VCaP (cell line): ENCODE data around the gene UBE2F.
"Not testable (repeated sequence)": the region's sequence is repeated elsewhere in the genome, so short reads cannot be mapped to it uniquely, and the experiment has no call there.

Experiments used
- H3K27ac ChIP-seq: fragments of 450-650 bp; 2 replicates; pipeline ENCODE4 v1.5.1; 2017
- CTCF ChIP-seq: fragments of 450-650 bp; conservative IDR thresholded peaks from 2 replicates; pipeline ENCODE4 v1.5.1; 2017; ENCODE audit warnings: mild to moderate bottlenecking, moderate library complexity

UBE2F gene

GRCh38 chr2:237980751-237981150 lies 13.9 kb downstream of the UBE2F start:
- no peak for TF ChIP-seq CTCF
- no peak overlapping the region for H3K27ac ChIP-seq

- H3K27ac ChIP-seq: not testable (repeated sequence)
Observed at GRCh38 chr2:237981621-237982020, 14.8 kb downstream of the UBE2F start.

- no peak for TF ChIP-seq CTCF
- no peak overlapping the region for H3K27ac ChIP-seq
Observed at GRCh38 chr2:237982039-237982725, 15.4 kb downstream of the UBE2F start.

GRCh38 chr2:237983922-237984321 lies 17.1 kb downstream of the UBE2F start:
- no peak for TF ChIP-seq CTCF
- no peak overlapping the region for H3K27ac ChIP-seq

GRCh38 chr2:237987268-237987667 lies 20.5 kb downstream of the UBE2F start:
- H3K27ac ChIP-seq: no peak overlapping the region
- TF ChIP-seq CTCF: no peak

- H3K27ac ChIP-seq: no peak overlapping the region
- TF ChIP-seq CTCF: no peak
Observed at GRCh38 chr2:237993701-237994100, 26.9 kb downstream of the UBE2F start.

GRCh38 chr2:237995036-237995435 lies 28.2 kb downstream of the UBE2F start:
- H3K27ac ChIP-seq: no peak overlapping the region
- no peak for TF ChIP-seq CTCF

GRCh38 chr2:237996021-237996593 lies 29.3 kb downstream of the UBE2F start:
- H3K27ac ChIP-seq: peak overlapping the region; percentile 46
- TF ChIP-seq CTCF: no peak
